Tibial nerve (tissue), 3 donors: ENCODE measurements around the gene NT5DC2.

Experiments used
- POLR2A ChIP-seq, 2 donors: fragments of 450-650 bp; IDR thresholded peaks; one replicate each; pipeline ENCODE4 v1.6.1; 2017; ENCODE audit warnings: antibody characterized with exemption in 2 of 2, mild to moderate bottlenecking in 2 of 2, moderate library complexity in 2 of 2
- TF ChIP-seq, protein P1 (sequence below), 5 experiments: fragments of 200-600 bp in 3 of 5; fragments of 450-650 bp in 2 of 5; sonication (generic) in 3 of 5; IDR thresholded peaks; one replicate each; pipeline ENCODE4 v1.5.1; 2016 to 2019; ENCODE audit warnings: antibody characterized with exemption in 5 of 5, mild to moderate bottlenecking in 3 of 5, moderate library complexity in 2 of 5

- TF ChIP-seq POLR2A (IDR thresholded peaks at IDR 0.05): no peak
- TF ChIP-seq, protein P1, sequence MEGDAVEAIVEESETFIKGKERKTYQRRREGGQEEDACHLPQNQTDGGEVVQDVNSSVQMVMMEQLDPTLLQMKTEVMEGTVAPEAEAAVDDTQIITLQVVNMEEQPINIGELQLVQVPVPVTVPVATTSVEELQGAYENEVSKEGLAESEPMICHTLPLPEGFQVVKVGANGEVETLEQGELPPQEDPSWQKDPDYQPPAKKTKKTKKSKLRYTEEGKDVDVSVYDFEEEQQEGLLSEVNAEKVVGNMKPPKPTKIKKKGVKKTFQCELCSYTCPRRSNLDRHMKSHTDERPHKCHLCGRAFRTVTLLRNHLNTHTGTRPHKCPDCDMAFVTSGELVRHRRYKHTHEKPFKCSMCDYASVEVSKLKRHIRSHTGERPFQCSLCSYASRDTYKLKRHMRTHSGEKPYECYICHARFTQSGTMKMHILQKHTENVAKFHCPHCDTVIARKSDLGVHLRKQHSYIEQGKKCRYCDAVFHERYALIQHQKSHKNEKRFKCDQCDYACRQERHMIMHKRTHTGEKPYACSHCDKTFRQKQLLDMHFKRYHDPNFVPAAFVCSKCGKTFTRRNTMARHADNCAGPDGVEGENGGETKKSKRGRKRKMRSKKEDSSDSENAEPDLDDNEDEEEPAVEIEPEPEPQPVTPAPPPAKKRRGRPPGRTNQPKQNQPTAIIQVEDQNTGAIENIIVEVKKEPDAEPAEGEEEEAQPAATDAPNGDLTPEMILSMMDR (IDR thresholded peaks at IDR 0.05): no peak
These were observed 6.5 kb downstream of the NT5DC2 start for GRCh38 chr3:52527039-52527731.
